HG03139 (cell line): ENCODE measurements around the gene ABCB6.
A peak's percentile ranks its signal among the peaks of the same experiment; 100 is the strongest.
"Not testable (repeated sequence)": the region's sequence is repeated elsewhere in the genome, so short reads cannot be mapped to it uniquely, and the experiment has no call there.

Experiments
- ATAC-seq: cut with Tn5 transposase; IDR thresholded peaks from one replicate; pipeline ENCODE4 v1.9.1; 2021; ENCODE audit not compliant: unreplicated experiment

The ABCB6 gene

DNA sequence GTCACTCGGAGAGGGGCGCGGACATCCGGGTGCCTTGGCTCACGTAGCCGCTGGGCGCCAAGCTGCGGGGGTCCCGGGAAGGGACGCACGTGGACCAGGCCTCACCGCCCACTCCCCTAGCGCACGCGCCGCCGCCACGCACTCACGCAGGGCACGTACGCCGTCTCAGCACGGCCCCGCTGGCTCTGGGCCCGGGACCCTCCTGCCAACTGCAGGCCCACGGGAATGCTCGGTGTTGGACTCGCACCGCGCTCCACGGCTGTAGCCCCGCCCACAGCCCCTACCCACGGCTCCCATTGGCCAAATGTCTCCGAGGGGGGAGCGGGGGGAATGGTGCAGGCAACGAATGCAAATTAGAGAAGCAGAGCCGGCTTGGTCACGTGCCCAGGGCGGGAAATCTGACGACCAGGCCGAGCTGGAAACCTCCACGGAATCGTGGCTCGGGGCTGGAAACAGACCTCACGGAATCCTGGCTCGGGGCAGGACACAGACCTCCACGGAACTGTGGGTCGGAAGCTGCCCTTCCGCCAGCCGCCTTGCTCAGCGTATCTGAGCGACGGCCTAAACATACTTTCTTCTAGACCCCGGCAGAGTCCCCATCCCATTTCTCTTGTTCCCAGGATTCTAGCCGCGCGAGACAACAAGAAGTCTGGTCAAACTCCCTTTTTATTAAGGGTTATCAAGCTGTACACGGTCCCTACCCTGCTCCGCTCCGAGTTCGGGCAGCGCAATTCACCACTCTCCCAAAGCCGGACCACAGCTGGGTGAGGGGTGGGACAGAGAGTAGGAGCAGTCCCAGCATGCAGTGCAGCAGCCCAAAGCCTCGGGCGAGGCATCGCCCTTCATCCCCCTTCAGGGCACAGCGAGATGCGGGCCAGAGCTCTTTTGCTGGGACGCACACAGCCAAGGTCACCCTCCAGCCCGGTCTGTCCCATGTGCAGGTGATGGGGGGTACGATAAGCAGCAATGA, at the start of gene ABCB6:
Gene ABCB6 (minus strand): TSS at position 227 of the 970 bp plus-strand sequence. CDS start 285 bp downstream, outside the sequence.
- peak; percentile 77 for ATAC-seq

DNA sequence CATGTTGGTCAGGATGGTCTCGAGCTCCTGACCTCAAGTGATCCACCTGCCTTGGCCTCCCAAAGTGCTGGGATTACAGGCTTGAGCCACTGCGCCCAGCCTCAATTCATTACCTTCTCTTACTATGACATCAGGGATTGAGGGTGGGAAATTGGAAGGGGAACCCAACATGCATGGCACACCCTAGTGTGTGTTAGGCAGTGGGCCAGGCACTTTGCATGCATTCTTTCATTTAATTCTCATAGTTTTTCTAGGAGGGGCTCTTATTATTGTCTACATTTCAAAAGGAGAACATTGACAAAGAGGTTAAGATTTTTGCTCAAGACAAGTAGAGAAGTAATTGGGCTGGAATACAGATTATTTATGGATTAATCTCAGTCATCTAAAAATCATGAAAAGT, 49.5 kb upstream of the ABCB6 start:
- no peak for ATAC-seq

DNA sequence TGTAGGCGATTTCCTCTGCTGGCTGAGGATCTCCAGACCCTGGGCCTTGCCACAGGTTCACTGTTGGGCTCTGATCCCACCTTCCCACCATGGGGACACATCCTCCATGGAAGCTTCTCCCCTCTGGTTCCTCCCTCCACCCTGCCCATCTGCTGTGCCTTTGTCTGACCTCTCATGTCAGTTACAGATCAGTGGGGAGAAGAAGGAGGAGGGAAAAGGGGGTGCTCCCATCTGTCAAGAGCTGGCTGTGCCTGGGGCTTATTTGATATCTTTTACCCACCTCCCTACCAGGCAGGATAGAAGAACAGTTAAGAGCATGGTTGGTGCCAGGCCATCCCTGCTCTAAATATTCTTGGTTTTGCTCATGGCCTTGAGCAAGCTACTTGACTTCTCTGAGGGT, 48.1 kb upstream of the ABCB6 start:
- ATAC-seq: no peak

DNA sequence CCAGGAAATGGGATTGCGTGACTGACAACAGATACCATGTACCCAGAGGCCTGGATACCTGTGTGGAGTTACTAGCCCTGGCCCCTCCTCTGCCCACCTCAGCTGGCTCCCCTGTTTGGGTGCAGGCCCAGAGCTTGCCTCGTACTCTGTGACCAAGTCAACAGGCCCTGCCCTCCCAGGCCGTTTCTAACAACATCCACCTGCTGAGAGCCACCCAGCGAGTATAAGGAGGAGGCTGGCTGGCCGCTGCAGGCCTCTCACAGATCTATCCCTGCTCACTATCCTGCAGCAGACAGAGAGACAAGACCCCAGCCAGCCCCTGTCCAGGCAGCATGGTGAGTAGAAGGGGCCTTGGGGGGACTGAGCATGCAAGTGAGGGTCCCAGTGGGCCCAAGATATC, 47.5 kb upstream of the ABCB6 start:
- ATAC-seq: no peak

DNA sequence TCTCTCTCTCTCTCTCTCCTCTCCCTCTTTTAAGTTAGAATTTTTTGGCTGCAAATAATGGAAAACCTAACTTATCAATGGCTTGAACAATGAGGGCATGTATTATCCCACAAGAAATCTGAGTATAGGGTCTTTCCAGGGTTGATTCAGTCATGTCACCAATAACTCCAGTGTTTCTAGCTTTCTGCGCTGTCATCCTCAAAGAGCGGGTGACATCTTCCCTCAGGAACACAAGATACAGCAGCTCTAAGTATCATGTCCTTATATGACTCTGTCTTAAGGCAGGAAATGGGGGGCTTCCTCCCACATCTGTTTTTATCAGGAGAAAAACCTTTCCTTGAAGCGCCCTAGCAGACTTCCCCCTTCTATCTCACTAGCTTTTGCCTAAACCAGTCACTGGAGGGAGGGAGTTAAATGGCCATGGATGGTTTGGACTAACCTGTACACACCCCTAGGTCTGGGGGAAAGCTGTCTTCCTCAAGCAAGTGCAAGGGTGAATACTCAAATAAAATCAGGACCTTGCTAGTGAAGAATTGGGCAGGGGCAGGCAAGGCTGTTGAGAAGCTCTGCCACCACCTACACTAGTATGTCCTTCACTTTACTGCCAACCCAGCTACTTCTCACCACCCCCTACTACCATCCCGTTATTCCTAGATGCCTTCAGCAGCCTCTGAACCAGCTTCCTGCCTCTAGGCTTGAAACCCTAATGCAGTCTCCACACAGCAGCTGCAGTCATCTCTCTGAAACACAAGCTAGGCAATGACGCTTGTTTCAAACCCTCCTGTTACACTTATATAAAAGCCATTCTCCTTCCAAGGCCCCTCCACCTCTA, 42.5 kb upstream of the ABCB6 start:
- ATAC-seq: no peak

DNA sequence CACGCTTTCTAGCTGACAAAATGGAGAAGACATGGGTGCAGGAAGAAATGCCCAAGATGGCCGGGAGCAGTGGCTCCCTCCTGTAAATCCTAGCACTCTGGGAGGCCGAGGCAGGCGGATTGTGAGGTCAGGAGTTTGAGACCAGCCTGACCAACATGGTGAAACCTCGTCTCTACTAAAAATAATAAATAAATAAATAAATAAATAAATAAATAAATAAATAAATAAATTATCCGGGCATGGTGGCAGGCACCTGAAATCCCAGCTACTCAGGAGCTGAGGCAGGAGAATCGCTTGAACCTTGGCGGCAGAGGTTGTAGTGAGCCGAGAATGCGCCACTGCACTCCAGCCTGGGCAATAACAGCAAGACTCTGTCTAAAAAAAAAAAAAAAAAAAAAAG, 40.2 kb upstream of the ABCB6 start:
- ATAC-seq: not testable (repeated sequence)

DNA sequence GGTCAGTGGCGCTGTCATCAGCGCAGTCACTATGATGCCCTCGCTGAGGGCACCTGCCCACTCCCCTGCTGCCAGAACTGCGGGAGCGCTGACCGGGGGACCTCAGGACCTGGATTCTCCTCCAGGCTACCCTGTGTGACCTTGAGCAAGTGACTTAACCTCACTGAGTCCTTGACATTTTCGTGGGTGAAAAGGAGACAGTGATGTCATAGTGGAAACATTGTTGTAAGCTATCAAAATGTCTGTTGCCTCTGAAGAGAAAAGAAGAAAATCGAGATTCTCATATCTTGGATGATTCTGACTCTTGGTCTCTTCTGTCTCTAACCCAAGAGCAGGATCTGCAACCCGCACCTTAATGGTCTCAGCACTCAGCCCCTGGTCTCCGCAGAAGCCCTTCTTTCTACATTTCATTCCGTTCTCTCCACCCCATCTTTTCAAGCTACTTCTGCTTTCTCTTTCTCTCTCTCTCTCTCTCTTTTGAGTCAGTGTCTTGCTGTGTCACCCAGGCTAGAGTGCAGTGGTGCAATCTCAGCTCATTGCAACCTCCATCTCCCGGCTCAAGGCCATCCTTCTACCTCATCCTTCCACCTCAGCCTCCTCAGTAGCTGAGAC, 35.9 kb upstream of the ABCB6 start:
- no peak for ATAC-seq

DNA sequence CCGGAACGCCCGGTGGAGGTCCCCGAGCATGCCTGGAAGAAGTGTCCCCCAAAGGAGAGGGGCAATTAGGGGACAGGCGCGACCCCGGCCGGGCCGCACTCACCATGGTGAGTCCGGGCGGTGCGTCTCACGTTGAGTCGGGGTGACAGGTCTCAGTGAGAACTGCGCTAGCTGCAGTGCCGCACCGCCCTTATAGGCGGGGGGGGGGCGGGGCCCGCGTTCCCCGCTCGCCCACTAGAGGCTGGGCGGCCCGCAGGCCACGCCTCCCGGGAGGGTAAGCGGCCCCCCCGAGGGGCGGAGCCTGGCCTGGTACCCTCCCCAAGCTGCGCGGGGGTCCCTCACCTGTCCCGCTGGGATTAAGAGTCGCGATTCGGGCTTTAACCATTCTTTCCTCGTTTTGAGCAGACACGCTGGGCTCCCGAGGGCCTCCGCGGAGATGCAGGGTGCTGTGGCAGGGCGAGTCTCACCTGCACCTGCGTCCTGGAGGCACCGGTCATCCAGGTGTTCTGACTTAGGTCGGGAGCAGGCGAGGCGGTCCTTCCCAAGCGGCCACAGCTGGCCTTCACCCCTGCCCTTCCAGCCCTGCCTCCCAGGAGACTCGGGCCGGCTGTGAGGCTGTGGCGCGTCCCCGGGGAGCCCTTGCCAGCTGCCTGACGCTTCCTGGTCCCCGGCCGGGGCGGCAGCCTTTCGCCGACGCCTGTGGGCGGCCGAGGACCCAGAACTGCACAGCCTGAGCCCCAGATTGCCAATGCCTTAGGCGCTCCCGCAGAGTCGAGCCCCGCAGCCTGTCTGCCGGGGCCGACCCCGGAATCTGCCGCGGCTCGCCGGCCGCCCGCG, 35.2 kb upstream of the ABCB6 start, which contains the start of gene TUBA4A:
Gene TUBA4A (minus strand): TSS at position 166 of the 837 bp plus-strand sequence. CDS start 60 bp downstream, at position 106.
- peak; percentile 53 for ATAC-seq

DNA sequence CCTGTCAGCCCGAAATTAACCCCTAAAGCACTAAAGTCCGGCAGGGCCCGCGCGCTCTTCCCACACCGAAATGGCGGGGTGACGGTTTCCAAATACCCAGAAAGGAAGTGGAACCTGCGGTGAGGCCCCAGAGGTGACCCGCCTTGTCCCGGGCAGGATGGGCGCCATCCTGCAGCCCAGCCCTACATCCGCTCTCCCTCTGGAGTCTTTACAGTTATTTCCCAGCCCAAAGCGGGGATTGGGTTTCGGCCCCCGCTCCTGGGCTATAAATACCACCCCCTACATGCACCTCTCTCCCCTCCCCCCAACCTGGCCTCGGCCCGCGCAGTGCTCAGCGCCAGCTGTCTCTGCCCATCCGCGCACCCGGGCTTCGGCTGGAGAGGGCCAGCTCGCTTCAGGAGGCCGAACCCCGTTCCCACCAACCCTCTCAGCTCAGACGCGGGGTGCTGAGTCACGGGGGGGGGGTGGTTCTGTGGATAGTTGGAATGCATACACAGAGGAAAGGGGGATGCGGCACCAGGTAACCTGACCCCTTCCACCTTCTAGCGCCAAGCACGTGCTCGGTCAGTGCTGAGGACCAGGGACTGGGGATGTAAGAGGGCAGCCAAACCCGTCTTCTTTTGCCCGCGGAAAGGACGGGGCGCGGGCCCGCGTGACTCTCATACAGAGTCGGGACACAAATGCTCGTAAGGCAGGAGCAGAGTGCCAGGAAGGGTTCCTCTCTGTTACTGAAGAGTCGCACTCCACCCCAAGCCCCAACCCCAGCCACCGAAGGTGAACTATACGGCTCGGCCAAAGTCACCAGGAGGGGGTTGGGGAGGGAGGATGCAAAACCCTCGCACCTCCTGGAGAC, 34.4 kb upstream of the ABCB6 start, which contains the start of gene TUBA4B:
Gene TUBA4B (plus strand): TSS at position 344 of the 853 bp plus-strand sequence. CDS start 165 bp downstream, at position 509.
- ATAC-seq: peak; percentile 5

DNA sequence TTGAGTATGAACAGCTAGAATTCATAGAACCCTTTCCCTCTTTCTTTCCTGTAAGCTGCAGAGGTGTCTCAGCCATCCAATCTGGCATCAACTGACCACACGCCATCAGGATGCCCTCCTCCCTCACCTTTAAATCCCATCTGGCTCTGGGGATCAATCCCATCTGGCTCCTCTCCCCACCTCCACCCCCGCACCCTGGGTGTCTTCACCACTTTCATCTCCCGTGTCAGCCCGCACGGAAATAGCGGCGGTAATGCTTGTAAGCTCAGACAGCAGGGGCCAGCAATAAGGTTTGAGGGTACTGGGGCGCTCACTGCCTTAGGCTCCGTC, 33.8 kb upstream of the ABCB6 start:
- no peak for ATAC-seq

DNA sequence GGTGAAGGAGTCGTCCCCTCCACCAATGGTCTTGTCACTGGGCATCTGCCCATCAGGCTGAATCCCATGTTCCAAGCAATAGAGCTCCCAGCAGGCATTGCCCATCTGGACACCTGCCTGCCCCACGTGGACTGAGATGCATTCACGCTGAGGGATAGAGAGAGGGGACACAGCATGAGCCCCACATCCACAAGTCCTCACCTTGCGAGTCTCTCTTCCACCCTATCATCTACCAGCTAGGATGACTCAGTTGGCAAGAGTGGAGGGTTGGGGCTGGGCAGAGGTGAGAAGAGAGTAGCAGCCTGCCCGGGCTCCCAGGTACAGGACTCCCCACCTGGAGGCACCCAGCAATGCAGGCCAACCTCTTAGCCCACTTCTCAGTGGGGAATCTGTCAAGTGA, 33.3 kb upstream of the ABCB6 start:
- ATAC-seq: no peak

DNA sequence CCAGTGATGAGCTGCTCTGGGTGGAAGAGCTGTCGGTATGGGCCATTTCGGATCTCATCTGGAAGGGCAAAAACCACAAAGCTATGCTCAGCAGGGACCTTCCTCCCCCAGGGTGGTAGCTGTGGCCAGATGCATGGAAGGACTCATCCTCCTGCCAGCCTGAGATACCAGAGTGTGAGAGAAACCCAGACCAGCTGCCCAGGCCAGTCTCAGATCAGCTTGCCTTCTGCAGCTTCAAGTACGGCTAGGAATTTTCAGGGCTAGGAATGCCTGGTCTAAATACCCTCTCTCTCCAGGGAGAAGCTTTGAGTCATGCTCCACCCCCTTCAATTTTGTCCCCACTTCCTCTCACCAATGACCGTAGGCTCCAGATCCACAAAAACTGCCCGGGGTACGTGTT, 32.9 kb upstream of the ABCB6 start:
- no peak for ATAC-seq

DNA sequence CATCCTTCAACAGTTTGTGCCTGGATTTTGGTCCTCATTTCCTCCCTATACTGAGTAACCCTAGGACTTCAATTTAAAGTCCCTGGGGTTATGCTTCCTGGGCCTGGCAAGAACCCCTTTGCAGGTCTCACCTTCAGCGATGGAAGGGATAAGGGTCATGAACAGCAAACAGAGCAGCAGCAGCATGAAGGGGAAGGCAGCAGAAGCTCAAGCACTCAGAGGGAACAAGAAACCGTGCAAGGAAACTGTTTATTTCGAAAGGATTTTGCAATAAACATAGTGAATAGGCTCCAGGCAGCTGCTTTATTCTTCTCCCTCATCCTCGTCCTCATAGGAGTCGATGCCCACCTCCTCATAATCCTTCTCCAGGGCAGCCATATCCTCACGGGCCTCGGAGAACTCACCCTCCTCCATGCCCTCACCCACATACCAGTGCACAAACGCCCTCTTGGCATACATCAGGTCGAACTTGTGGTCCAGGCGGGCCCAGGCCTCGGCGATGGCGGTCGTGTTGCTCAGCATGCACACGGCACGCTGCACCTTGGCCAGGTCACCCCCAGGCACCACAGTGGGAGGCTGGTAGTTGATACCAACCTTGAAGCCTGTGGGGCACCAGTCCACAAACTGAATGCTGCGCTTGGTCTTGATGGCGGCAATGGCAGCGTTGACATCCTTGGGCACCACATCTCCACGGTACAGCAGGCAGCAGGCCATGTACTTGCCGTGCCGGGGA, 31.5 kb upstream of the ABCB6 start:
- ATAC-seq: no peak

DNA sequence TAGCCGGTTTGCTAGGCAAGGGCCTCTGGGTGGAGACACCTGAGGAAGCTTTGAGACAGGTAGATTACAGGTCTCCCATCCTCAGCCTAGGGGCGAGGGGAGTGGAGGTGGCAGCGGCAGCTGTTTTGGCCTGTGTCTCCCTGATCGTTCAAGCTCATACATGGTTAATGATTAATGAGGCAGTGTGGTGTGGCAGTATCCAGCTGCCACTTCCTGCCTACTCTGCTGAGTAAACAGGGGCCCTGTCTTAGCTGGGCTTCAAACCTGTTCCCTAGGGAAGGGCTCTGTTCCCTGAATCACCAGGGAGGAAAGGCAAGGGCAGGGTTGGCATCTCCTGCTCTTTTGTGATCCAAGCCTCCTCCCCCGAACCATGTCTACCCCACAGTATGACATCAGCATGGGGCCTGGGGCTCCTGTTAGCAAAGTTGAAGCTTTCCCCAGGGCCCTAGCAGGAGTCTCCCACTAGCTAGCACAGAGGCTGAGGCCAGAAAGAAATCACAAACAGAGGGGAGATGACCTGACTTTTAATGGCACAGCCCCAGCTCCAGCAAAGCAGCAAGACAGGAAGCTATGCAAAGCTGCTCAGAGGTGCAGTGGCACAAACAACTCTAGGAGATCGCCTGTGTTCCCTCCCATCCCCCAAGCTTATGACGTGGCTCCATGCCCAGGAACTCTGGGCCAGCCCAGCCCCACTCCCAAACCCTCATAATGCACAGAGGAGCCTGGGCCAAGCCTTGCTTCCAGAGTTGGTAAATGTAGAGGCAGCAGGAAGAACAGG, 30.6 kb upstream of the ABCB6 start:
- ATAC-seq: peak; percentile 38

DNA sequence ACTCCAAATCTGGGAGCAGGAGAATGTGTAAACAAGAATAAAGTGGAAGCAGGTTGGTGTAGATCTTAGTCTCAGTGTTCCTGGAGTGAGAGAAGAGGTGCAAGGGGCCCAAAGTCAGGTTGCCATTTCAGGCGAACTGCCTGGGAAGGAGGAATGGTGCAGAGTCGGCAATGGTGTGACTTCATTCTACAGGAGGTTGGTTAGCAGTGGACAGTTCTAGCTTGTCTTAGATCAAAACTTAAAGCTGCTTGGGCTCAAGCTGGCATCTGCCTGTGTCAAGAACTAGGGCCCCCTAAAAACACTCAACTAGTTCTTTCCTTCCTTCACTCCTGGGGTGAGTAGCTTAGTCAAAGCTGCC, 30.1 kb upstream of the ABCB6 start:
- ATAC-seq: no peak

DNA sequence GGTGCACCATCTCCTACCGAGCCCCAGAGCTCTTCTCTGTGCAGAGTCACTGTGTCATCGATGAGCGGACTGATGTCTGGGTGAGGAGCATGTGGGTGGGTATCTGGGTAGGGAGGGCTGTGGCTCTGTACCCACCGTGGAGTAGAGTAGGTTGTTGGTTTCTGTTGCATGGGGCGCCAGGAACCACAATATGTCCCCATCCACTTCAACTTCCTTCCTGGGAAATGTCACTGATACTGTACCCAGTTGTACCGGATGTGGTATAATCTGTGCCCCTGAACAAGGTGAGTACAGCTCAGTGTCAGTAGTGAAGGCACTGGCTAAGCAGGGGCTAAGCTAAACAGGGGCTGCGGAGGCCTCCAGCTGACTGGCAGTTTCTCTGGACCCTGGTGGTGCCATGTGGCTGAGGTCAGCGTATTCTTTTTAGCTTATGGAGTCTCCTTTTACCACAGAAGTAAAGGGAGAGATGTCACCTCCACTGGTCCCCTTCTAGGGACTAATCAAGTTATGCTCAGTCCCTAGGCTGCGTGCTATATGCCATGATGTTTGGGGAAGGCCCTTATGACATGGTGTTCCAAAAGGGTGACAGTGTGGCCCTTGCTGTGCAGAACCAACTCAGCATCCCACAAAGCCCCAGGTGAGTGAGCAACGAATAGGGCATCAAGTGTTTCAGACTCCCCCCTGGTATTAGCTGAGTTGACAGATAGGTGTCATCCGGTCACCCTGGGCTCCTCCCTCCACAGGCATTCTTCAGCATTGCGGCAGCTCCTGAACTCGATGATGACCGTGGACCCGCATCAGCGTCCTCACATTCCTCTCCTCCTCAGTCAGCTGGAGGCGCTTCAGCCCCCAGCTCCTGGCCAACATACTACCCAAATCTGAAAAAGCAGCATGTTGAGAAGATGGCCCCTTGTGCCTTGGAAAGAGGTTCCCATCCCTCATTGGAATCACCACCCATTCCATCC, 29.2 kb upstream of the ABCB6 start:
- no peak for ATAC-seq

DNA sequence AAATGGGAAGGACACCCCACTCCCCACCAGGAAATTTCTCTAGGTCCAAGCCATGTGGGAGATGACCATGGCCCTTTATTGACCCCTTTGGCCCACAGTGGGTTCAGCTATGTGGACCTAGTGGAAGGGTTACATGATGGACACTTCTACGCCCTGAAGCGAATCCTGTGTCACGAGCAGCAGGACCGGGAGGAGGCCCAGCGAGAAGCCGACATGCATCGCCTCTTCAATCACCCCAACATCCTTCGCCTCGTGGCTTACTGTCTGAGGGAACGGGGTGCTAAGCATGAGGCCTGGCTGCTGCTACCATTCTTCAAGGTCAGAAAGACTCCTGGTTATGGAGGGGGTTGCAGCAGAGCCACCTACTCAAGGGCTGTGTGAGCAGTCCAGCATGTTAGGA, 27.8 kb upstream of the ABCB6 start:
- ATAC-seq: no peak
